MCF 10A (cell line): Measurements from ENCODE around the gene SCUBE3. TPM values are rescaled to one million over a fixed set of nuclear protein-coding genes. Genes with fewer than 3 reads are reported as not detected.

ENCODE experiments used
- BruUV-seq: library from RNA; stranded (reverse); fragments of 400-500 nt; replicated peaks from 2 replicates; lab custom pipeline; 2021; lab: Mats Ljungman, UMichigan
- CTCF ChIA-PET: fragments of 300-600 bp; sonication (Branson Sonifier 250); formaldehyde crosslinking; extraction: SDS; loops from one replicate; lab custom pipeline; 2021; ENCODE audit warnings: antibody characterized with exemption, inconsistent platforms; lab: Yijun Ruan, JAX
- POLR2A ChIA-PET: fragments of 300-600, 350-650 bp; sonication (Branson Sonifier 250); formaldehyde crosslinking; extraction: SDS; loops from one replicate; lab custom pipeline; 2020; ENCODE audit warnings: antibody characterized with exemption, inconsistent platforms; lab: Yijun Ruan, JAX
- DNase-seq: peaks from one replicate; pipeline ENCODE4 v3.0.0-alpha.2; 2018; ENCODE audit not compliant: unreplicated experiment
- H3K27ac Mint-ChIP-seq: one replicate; pipeline ENCODE4 v1.8.0; 2022; ENCODE audit warnings: mild to moderate bottlenecking, low read depth, mixed read lengths; ENCODE audit not compliant: unreplicated experiment
- H3K27me3 Mint-ChIP-seq: one replicate; pipeline ENCODE4 v1.8.0; 2022; ENCODE audit warnings: mixed read lengths; ENCODE audit not compliant: insufficient read depth, unreplicated experiment
- H3K36me3 Mint-ChIP-seq: one replicate; pipeline ENCODE4 v1.8.0; 2022; ENCODE audit warnings: mild to moderate bottlenecking, moderate library complexity, mixed read lengths; ENCODE audit not compliant: insufficient read depth, unreplicated experiment
- H3K4me1 Mint-ChIP-seq: one replicate; pipeline ENCODE4 v1.8.0; 2022; ENCODE audit warnings: mixed read lengths; ENCODE audit not compliant: insufficient read depth, unreplicated experiment
- H3K4me3 Mint-ChIP-seq: one replicate; pipeline ENCODE4 v1.8.0; 2022; ENCODE audit warnings: mild to moderate bottlenecking, moderate library complexity, mixed read lengths; ENCODE audit not compliant: unreplicated experiment
- H3K9me3 Mint-ChIP-seq: one replicate; pipeline ENCODE4 v1.8.0; 2022; ENCODE audit warnings: mixed read lengths; ENCODE audit not compliant: unreplicated experiment
- intact Hi-C: fragments of 100-400 bp; cut with micrococcal nuclease; formaldehyde crosslinking; loops from 2 replicates; pipeline ENCODE4 v1.14.1; 2022
- total RNA-seq: library from RNA; stranded (reverse); gene quantifications from 2 replicates; pipeline ENCODE4 v1.2.3, GENCODE V29; 2022
- TF ChIP-seq, protein P1 (sequence below): fragments of 200-600 bp; IDR thresholded peaks from one replicate; pipeline ENCODE4 v1.8.0; 2022; ENCODE audit warnings: antibody characterized with exemption, mild to moderate bottlenecking; ENCODE audit not compliant: unreplicated experiment

SCUBE3 gene
- total RNA-seq, 1 experiment from 2014 or later = not detected

DNA sequence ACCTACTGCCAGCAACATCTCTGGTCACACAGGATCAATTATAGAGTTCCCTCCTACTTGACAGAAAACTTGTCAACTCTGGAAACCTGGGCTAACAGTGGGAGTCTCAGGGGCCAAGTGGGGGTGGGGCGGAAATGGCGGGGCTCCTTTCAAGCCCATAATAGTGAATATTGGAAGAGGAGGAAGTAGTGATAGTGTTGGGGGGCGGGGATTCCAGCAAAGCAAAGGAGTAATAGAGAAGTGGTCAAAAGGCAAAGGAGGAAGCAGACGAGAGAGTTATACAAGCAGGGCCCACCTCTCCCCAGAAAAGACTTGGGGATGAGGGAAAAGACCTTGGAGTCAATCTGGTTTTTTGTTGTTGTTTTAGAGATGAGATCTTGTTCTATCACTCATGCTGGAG lies 85.9 kb downstream of the SCUBE3 start:
- POLR2A ChIA-PET = interaction anchor here (0.6 to 1.1 kb wide), 4 partner anchors 43 to 199 kb away, joined by 3 to 8 read pairs (median 4); partner anchors contain the start of gene PPARD
- Mint-ChIP-seq H3K27ac (no peak overlapping the region), H3K27me3 (no peaks in the 10 kb centered on the region), H3K4me3 (no peak overlapping the region), H3K4me1 (peaks cover 30% of the 10 kb centered on the region), H3K36me3 (peaks cover 7% of the 10 kb centered on the region), H3K9me3 (no peaks in the 10 kb centered on the region)
- CTCF ChIA-PET = interaction anchor here (0.7 to 1.1 kb wide), 3 partner anchors 275 to 740 kb away, joined by 3 read pairs; no protein-coding TSS in a partner anchor
- no peak for DNase-seq
- intact Hi-C loops = loop anchor here (2.0 to 10.0 kb wide), 3 partner anchors 43 to 437 kb away; partner anchors contain the start of genes ARMC12 and PPARD
- BruUV-seq = no TSS peak
- TF ChIP-seq, protein P1, sequence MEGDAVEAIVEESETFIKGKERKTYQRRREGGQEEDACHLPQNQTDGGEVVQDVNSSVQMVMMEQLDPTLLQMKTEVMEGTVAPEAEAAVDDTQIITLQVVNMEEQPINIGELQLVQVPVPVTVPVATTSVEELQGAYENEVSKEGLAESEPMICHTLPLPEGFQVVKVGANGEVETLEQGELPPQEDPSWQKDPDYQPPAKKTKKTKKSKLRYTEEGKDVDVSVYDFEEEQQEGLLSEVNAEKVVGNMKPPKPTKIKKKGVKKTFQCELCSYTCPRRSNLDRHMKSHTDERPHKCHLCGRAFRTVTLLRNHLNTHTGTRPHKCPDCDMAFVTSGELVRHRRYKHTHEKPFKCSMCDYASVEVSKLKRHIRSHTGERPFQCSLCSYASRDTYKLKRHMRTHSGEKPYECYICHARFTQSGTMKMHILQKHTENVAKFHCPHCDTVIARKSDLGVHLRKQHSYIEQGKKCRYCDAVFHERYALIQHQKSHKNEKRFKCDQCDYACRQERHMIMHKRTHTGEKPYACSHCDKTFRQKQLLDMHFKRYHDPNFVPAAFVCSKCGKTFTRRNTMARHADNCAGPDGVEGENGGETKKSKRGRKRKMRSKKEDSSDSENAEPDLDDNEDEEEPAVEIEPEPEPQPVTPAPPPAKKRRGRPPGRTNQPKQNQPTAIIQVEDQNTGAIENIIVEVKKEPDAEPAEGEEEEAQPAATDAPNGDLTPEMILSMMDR = no peak

GRCh38 chr6:35300848-35301247 lies 87.1 kb downstream of the SCUBE3 start:
- no peak overlapping the region for H3K27ac Mint-ChIP-seq
- H3K36me3 Mint-ChIP-seq = peaks cover 7% of the 10 kb centered on the region
- POLR2A ChIA-PET = interaction anchor here (1.1 kb wide), 1 partner anchor 11 kb away, joined by 5 read pairs; no protein-coding TSS in a partner anchor
- TF ChIP-seq, protein P1 = no peak
- H3K4me3 Mint-ChIP-seq = no peak overlapping the region
- no peak for DNase-seq
- CTCF ChIA-PET = interaction anchor here (0.6 to 1.9 kb wide), 5 partner anchors 16 to 151 kb away, joined by 3 to 7 read pairs (median 4); partner anchors contain the start of gene FANCE
- H3K27me3 Mint-ChIP-seq = no peaks in the 10 kb centered on the region
- peaks cover 30% of the 10 kb centered on the region for H3K4me1 Mint-ChIP-seq
- intact Hi-C loops = no loop called here
- BruUV-seq = no TSS peak
- no peaks in the 10 kb centered on the region for H3K9me3 Mint-ChIP-seq

Other genes starting within 250 kb of the SCUBE3 start
- not detected in 2 replicates for gene TCP11, start 72.6 kb upstream of the SCUBE3 start, total RNA-seq
- gene ZNF76, start 45.8 kb downstream of the SCUBE3 start, total RNA-seq = 28.0 and 28.4 TPM in 2 replicates
- gene DEF6, start 83.9 kb downstream of the SCUBE3 start, total RNA-seq = 17.8 and 23.1 TPM in 2 replicates
- gene PPARD, start 128.6 kb downstream of the SCUBE3 start, total RNA-seq = 13.8 and 16.8 TPM in 2 replicates
- gene FANCE, start 238.4 kb downstream of the SCUBE3 start, total RNA-seq = 12.3 and 13.3 TPM in 2 replicates